NCI-H2029 (cell line): Measurements from ENCODE around the gene CLEC3B.

ENCODE experiments used
- DNase-seq: peaks from one replicate; lab custom pipeline; 2025; lab: John Stamatoyannopoulos, UW

CLEC3B gene

GRCh38 chr3:45003859-45004258 lies 22.2 kb upstream of the CLEC3B start:
- DNase-seq, result no peak

GRCh38 chr3:45007091-45007490 lies 19.0 kb upstream of the CLEC3B start:
- DNase-seq, result no peak

GRCh38 chr3:45008117-45008516 lies 18.0 kb upstream of the CLEC3B start:
- DNase-seq, result no peak

- DNase-seq, result no peak
Measured at GRCh38 chr3:45009868-45010267, 16.2 kb upstream of the CLEC3B start.

DNA sequence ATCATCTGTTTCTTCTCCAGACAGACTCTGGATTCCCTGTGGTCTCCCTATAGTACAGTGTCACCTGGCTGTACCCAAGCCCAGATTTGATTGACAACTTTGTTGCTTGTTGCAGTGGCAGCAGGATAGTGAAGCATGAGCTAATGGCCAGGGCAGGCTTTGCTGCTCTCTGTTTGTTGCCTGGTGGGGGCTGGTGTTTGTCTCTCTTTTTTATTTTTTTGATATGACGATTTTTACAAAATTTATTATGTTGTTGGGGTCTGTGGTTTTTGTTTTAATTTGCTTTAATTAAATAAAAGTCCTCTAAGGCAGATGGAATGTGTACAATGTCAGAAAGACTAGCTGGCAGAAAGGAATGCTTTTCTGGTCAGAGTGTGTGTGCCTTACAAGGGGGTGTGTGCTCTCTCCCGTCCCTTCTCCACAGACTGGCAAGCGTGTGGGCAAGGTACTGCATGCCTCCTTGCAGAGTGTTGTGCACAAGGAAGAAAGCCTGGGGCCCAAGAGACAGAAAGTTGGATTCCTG lies 15.2 kb upstream of the CLEC3B start:
- no peak for DNase-seq

DNA sequence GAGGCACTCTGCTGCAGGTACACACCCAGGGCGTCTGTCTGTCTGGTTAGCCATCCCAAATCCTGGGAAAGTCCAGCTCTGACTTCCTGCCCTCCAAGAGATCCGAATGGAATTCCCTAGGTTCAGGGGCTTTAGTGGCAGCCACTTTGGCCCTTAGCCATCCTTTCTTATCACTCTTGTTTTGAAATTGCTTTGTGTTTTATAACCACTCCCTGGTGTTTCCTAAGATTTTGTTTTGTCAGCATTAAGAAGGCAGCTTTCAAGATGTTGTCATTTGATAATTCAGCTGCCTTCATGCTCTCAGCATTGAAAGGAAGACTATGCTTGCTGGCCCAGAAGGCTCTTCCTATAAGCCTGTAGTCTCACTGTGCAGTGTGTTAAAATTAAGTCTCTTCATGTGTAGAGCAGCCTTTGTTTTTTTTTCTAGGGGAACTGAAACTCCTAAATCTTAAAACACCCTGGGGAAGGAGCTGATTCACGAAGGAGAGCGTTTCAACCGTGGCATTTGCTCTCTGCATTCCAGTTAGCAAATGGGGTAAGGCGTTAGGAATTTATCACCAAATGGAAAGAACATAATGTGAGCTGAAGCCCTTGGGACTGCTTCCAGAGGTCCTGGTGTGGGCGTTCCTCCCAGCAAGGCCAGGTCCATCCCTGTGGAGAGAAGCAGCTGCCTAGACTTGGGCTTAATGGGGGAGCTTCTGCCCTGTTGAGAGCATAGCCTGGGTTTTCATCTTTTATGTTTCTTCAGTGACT lies 14.2 kb upstream of the CLEC3B start:
- DNase-seq, result no peak

- DNase-seq, result no peak
Measured at GRCh38 chr3:45012577-45012976, 13.5 kb upstream of the CLEC3B start.

GRCh38 chr3:45016916-45017315 lies 9.2 kb upstream of the CLEC3B start:
- no peak for DNase-seq

- DNase-seq, result no peak
Measured at GRCh38 chr3:45017821-45018220, 8.3 kb upstream of the CLEC3B start.

DNA sequence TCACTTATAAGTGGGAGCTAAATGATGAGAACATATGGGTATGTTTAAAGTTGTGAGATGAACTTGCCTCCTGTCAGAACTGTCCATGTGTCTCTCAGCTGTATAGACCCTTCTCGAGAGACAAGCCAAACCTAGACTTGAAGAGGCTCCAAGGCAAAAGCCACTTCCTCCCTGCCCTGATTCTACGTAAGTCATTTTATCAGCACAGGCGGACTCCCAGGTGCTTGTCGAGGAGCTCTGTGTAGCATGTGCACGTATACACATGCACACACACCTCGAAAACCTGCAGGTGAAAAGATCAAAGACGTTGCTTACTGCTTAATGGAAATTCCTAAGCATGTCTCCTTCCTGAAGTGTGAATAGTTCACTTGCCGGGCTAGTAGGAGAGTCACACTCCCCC lies 5.6 kb upstream of the CLEC3B start:
- DNase-seq, result no peak

- DNase-seq, result no peak
Measured at GRCh38 chr3:45021524-45022297, 4.4 kb upstream of the CLEC3B start.

GRCh38 chr3:45023675-45024074 lies 2.4 kb upstream of the CLEC3B start:
- DNase-seq, result no peak

DNA sequence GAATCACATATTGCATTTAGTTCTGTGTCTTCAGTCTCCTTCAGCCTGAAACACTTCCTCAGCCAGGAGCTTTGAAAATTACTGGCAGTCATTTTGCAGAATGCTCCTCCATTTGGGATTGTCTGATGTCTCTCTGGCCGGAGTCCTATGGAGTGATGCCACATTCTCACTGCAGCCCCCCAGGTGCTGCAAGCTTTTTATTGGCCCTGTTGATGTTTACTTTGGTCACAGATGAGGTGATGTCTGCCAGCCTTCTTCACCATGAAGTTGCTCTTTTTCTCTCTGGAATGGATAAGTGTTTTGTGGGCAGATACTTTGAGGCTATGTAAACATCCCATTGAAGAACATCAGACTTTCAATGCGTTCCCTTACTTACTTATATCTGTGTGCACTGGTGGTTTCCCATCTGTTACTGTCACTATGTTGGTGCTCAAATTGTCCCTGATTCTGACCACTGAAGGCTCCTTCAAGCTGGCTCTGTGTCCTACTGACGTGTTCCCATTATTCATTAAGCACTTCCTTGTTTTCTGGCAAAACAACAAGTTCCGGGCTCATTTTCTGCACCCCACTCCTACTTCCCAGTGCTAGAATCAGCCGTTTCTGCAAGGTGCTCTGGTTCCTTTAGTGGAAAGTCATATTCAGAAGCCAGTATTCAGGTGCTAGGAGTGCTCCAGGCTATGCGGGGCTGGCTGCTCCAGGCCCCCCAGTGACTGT lies 1.4 kb upstream of the CLEC3B start:
- no peak for DNase-seq

- no peak for DNase-seq
Measured at GRCh38 chr3:45026957-45027356, 854 bp downstream of the CLEC3B start.

- DNase-seq, result no peak
Measured at GRCh38 chr3:45027441-45027840, 1.3 kb downstream of the CLEC3B start.

GRCh38 chr3:45029216-45029615 lies 3.1 kb downstream of the CLEC3B start:
- DNase-seq, result no peak

- DNase-seq, result no peak
Measured at GRCh38 chr3:45029661-45030060, 3.6 kb downstream of the CLEC3B start.

- DNase-seq, result no peak
Measured at GRCh38 chr3:45031531-45031930, 5.4 kb downstream of the CLEC3B start.

GRCh38 chr3:45032113-45032512 lies 6.0 kb downstream of the CLEC3B start:
- no peak for DNase-seq

- no peak for DNase-seq
Measured at GRCh38 chr3:45033791-45034190, 7.7 kb downstream of the CLEC3B start.

DNA sequence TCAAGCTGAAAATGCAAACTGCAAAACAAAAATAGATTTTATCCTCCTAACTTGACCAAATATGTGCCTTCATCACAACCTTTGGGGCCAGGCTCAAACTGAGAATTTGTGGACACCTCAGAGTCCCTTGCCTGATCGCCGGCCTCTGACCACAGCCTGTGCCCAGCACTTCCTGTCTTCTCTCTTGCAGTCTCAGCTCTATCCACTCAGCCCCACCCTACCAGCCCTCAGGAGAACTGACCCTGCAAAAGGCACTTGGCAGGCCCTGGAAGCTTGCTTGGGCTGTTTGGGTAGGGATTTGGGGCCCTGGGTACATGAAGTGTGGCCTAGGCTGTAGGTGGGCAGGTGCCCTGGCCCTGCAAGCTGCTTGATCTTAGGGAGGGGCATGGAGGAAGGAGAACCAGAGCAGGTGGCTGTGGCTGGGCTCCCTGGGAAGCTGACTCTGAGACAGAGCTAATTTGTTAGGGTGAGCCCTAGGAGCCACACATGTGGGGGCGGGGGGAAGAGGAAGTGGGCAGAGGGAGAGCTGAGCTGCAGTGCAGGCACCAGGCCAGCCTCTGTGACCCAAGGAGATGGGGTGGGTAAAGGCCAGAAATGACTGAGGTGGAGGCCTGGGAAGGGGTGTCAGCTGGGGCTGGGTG lies 8.6 kb downstream of the CLEC3B start:
- DNase-seq, result no peak
